DMS 273 (cell line): Measurements from ENCODE around the gene CACNB2.
A peak's percentile ranks its signal among the peaks of the same experiment; 100 is the strongest.

Source experiments
- DNase-seq: peaks from one replicate; lab custom pipeline; 2025; ENCODE audit not compliant: unreplicated experiment; lab: John Stamatoyannopoulos, UW

Gene CACNB2

GRCh38 chr10:18500576-18500975, 360.4 kb downstream of the CACNB2 start:
- DNase-seq = peak; percentile 7

GRCh38 chr10:18501198-18501597, 361.0 kb downstream of the CACNB2 start:
- peak; percentile 11 for DNase-seq

- DNase-seq = no peak
Observed at GRCh38 chr10:18501629-18502028, 361.4 kb downstream of the CACNB2 start.

GRCh38 chr10:18504161-18504560, 363.9 kb downstream of the CACNB2 start:
- DNase-seq = peak; percentile 50

GRCh38 chr10:18505456-18506118, 365.4 kb downstream of the CACNB2 start:
- peak; percentile 3 for DNase-seq

- no peak for DNase-seq
Observed at GRCh38 chr10:18508587-18508986, 368.4 kb downstream of the CACNB2 start.

- no peak for DNase-seq
Observed at GRCh38 chr10:18514537-18514936, 374.3 kb downstream of the CACNB2 start.

GRCh38 chr10:18516851-18517250, 376.6 kb downstream of the CACNB2 start:
- DNase-seq = no peak

- no peak for DNase-seq
Observed at GRCh38 chr10:18523025-18523424, 382.8 kb downstream of the CACNB2 start.

GRCh38 chr10:18523858-18524257, 383.6 kb downstream of the CACNB2 start:
- DNase-seq = no peak

GRCh38 chr10:18527687-18528086, 387.5 kb downstream of the CACNB2 start:
- DNase-seq = no peak

GRCh38 chr10:18528292-18528691, 388.1 kb downstream of the CACNB2 start:
- DNase-seq = no peak

- peak; percentile 19 for DNase-seq
Observed at GRCh38 chr10:18532881-18533535, 392.8 kb downstream of the CACNB2 start.

GRCh38 chr10:18533896-18534295, 393.7 kb downstream of the CACNB2 start:
- no peak for DNase-seq

- no peak for DNase-seq
Observed at GRCh38 chr10:18539335-18539734, 399.1 kb downstream of the CACNB2 start.

GRCh38 chr10:18540195-18540594, 400.0 kb downstream of the CACNB2 start:
- no peak for DNase-seq

- no peak for DNase-seq
Observed at GRCh38 chr10:18542832-18543231, 402.6 kb downstream of the CACNB2 start.

GRCh38 chr10:18545621-18546305, 405.5 kb downstream of the CACNB2 start:
- peak; percentile 1 for DNase-seq

GRCh38 chr10:18549105-18549504, 408.9 kb downstream of the CACNB2 start:
- DNase-seq = no peak

- no peak for DNase-seq
Observed at GRCh38 chr10:18551473-18551872, 411.2 kb downstream of the CACNB2 start.

- DNase-seq = no peak
Observed at GRCh38 chr10:18554479-18554878, 414.3 kb downstream of the CACNB2 start.

- DNase-seq = no peak
Observed at GRCh38 chr10:18556522-18557147, 416.4 kb downstream of the CACNB2 start.
